CD4-positive, alpha-beta T cell (primary cell): Measurements from ENCODE around the gene FAM8A1. TPM values are rescaled to one million over a fixed set of nuclear protein-coding genes. Genes with fewer than 3 reads are reported as not detected.

Experiments used
- ATAC-seq: fragments of 200-7000 bp; cut with Tn5 transposase; one replicate; pipeline ENCODE4 v1.10.0; 2022; ENCODE audit warnings: mild to moderate bottlenecking; ENCODE audit not compliant: poor library complexity
- CTCF ChIA-PET: fragments of 350-600 bp; sonication (Branson Sonifier 250); formaldehyde crosslinking; loops from one replicate; lab custom pipeline; 2021; ENCODE audit warnings: antibody characterized with exemption, inconsistent platforms; lab: Charles Lee
- POLR2A ChIA-PET: fragments of 350-600 bp; sonication (Branson Sonifier 250); formaldehyde crosslinking; loops from one replicate; lab custom pipeline; 2021; ENCODE audit warnings: antibody characterized with exemption, inconsistent platforms; lab: Charles Lee
- DNase-seq, 14 experiments: peaks; one replicate each; pipeline ENCODE4 v3.0.0-alpha.2; 2013 to 2020; ENCODE audit warnings: mixed read lengths in 2 of 14
- H3K27ac ChIP-seq, 2 donors: one replicate each; pipeline versions ENCODE4 v1.5.1 to v1.7.0; 2013; ENCODE audit warnings: low read length in 2 of 2, low read depth in 1 of 2, mild to moderate bottlenecking in 1 of 2
- H3K27me3 ChIP-seq, 2 experiments: 1 replicate in 1 of 2; 2 replicates in 1 of 2; pipeline versions ENCODE4 v1.6.1 to v1.7.0; 2013; ENCODE audit warnings: low read length in 2 of 2, control low read depth in 1 of 2, mild to moderate bottlenecking in 1 of 2, moderate library complexity in 1 of 2; ENCODE audit not compliant: insufficient read depth in 2 of 2, control insufficient read depth in 1 of 2
- H3K36me3 ChIP-seq: one replicate; pipeline ENCODE4 v1.6.1; 2013; ENCODE audit warnings: low read length, control low read depth; ENCODE audit not compliant: insufficient read depth
- H3K4me1 ChIP-seq: one replicate; pipeline ENCODE4 v1.6.1; 2013; ENCODE audit warnings: low read length, control low read depth; ENCODE audit not compliant: insufficient read depth
- H3K4me3 ChIP-seq: one replicate; pipeline ENCODE4 v1.5.1; 2013; ENCODE audit warnings: mild to moderate bottlenecking, low read length, moderate library complexity
- H3K9me3 ChIP-seq, 2 experiments: 1 replicate in 1 of 2; 2 replicates in 1 of 2; pipeline versions ENCODE4 v1.6.1 to v1.7.0; 2013; ENCODE audit warnings: low read length in 2 of 2, mild to moderate bottlenecking in 2 of 2, control low read depth in 1 of 2, moderate library complexity in 1 of 2; ENCODE audit not compliant: control insufficient read depth in 1 of 2, insufficient read depth in 1 of 2
- H3K27ac Mint-ChIP-seq: one replicate; pipeline ENCODE4 v1.8.0; 2020; ENCODE audit warnings: mixed read lengths
- H3K27me3 Mint-ChIP-seq: one replicate; pipeline ENCODE4 v1.8.0; 2021; ENCODE audit warnings: mixed read lengths
- H3K36me3 Mint-ChIP-seq: one replicate; pipeline ENCODE4 v1.8.0; 2021; ENCODE audit warnings: low read depth, mixed read lengths
- H3K4me1 Mint-ChIP-seq: one replicate; pipeline ENCODE4 v1.8.0; 2021; ENCODE audit warnings: low read depth, mixed read lengths
- H3K4me3 Mint-ChIP-seq: one replicate; pipeline ENCODE4 v1.8.0; 2020; ENCODE audit warnings: mild to moderate bottlenecking, mixed read lengths
- H3K9me3 Mint-ChIP-seq: one replicate; pipeline ENCODE4 v1.8.0; 2020; ENCODE audit warnings: mixed read lengths
- CTCF ChIP-seq: fragments of 200-600 bp; IDR thresholded peaks from one replicate; pipeline ENCODE4 v1.8.0; 2022; ENCODE audit warnings: antibody characterized with exemption, mild to moderate bottlenecking
- intact Hi-C, 2 experiments: fragments of 100-400 bp; cut with DNase I in 1 of 2; cut with micrococcal nuclease in 1 of 2; formaldehyde crosslinking; loops; one replicate each; pipeline versions ENCODE4 v1.15.1 to v1.9.0; 2023 to 2025; cut with DNase I, micrococcal nuclease
- total RNA-seq, 174 experiments: library from RNA in 2 of 174; stranded (reverse) in 2 of 174; gene quantifications; one replicate each; pipeline ENCODE4 v1.2.3 and lab custom pipeline; 2021 to 2026

Gene FAM8A1
- total RNA-seq, 2 experiments from 2014 or later: 31.4 to 31.9 TPM

GRCh38 chr6:17601386-17601703 is 1.2 kb downstream of the FAM8A1 start:
- H3K9me3 ChIP-seq: no peaks in the 10 kb centered on the region
- Mint-ChIP-seq H3K36me3 (peaks cover 40% of the 10 kb centered on the region), H3K4me1 (peaks cover 54% of the 10 kb centered on the region), H3K27ac (peak overlapping the region; percentile 86), H3K4me3 (peak overlapping the region; percentile 88), H3K27me3 (no peaks in the 10 kb centered on the region), H3K9me3 (no peaks in the 10 kb centered on the region)
- no peak for TF ChIP-seq CTCF
- H3K27me3 ChIP-seq: no peaks in the 10 kb centered on the region
- CTCF ChIA-PET: interaction anchor here (0.9 to 1.5 kb wide), 2 partner anchors 9 kb away, joined by 3 to 4 read pairs; no protein-coding TSS in a partner anchor
- H3K36me3 ChIP-seq: peaks cover 14% of the 10 kb centered on the region
- ATAC-seq (no peak), DNase-seq (peak in 1 of 14 experiments; percentile 27)
- peak overlapping the region; percentile 48 to 85 for H3K27ac ChIP-seq
- peak overlapping the region; percentile 69 for H3K4me3 ChIP-seq
- intact Hi-C loops: loop anchor here in 1 of 2 experiments (2.0 kb wide), 1 partner anchor 105 kb away; the partner anchor contains the start of gene NUP153
- POLR2A ChIA-PET: interaction anchor here (0.6 to 4.9 kb wide), 12 partner anchors 8 to 662 kb away, joined by 3 to 94 read pairs (median 11); partner anchors contain the start of gene NUP153
- peaks cover 24% of the 10 kb centered on the region for H3K4me1 ChIP-seq

GRCh38 chr6:17602888-17603287 is 2.8 kb downstream of the FAM8A1 start:
- intact Hi-C loops: loop anchor here in 1 of 2 experiments (2.0 kb wide), 1 partner anchor 24 kb away; no protein-coding TSS in a partner anchor
- no peaks in the 10 kb centered on the region for H3K27me3 ChIP-seq
- no peak overlapping the region for H3K4me3 ChIP-seq
- POLR2A ChIA-PET: interaction anchor here (1.1 to 4.9 kb wide), 3 partner anchors 10 to 104 kb away, joined by 3 to 94 read pairs (median 3); partner anchors contain the start of gene NUP153
- no peak for TF ChIP-seq CTCF
- peaks cover 25% of the 10 kb centered on the region for H3K36me3 ChIP-seq
- H3K27ac ChIP-seq: no peak overlapping the region
- H3K27me3 Mint-ChIP-seq: no peaks in the 10 kb centered on the region
- H3K4me3 Mint-ChIP-seq: peak overlapping the region; percentile 88
- ATAC-seq (no peak), DNase-seq (no peak)
- H3K4me1 Mint-ChIP-seq: peaks cover 54% of the 10 kb centered on the region
- H3K9me3 ChIP-seq: no peaks in the 10 kb centered on the region
- peak overlapping the region; percentile 86 for H3K27ac Mint-ChIP-seq
- peaks cover 49% of the 10 kb centered on the region for H3K36me3 Mint-ChIP-seq
- CTCF ChIA-PET: interaction anchor here (0.7 kb wide), 1 partner anchor 19 kb away, joined by 3 read pairs; no protein-coding TSS in a partner anchor
- no peaks in the 10 kb centered on the region for H3K9me3 Mint-ChIP-seq
- H3K4me1 ChIP-seq: peaks cover 24% of the 10 kb centered on the region

GRCh38 chr6:17606606-17607005 is 6.5 kb downstream of the FAM8A1 start:
- intact Hi-C loops: no loop called here
- CTCF ChIA-PET: interaction anchor here (0.7 kb wide), 1 partner anchor 538 kb away, joined by 3 read pairs; no protein-coding TSS in a partner anchor
- Mint-ChIP-seq H3K36me3 (peaks cover 69% of the 10 kb centered on the region), H3K27me3 (no peaks in the 10 kb centered on the region), H3K4me1 (peaks cover 36% of the 10 kb centered on the region), H3K27ac (no peak overlapping the region), H3K4me3 (no peak overlapping the region), H3K9me3 (no peaks in the 10 kb centered on the region)
- H3K4me3 ChIP-seq: no peak overlapping the region
- peaks cover 14% of the 10 kb centered on the region for H3K4me1 ChIP-seq
- H3K27ac ChIP-seq: no peak overlapping the region
- no peaks in the 10 kb centered on the region for H3K27me3 ChIP-seq
- ATAC-seq: no peak
- no peak for TF ChIP-seq CTCF
- peaks cover 42% of the 10 kb centered on the region for H3K36me3 ChIP-seq
- POLR2A ChIA-PET: no interaction called here
- no peak for DNase-seq
- H3K9me3 ChIP-seq: no peaks in the 10 kb centered on the region
